Liver (tissue), 9 donors: ENCODE data around the gene PARP3. TPM values are rescaled to one million over a fixed set of nuclear protein-coding genes. Genes with fewer than 3 reads are reported as not detected.

Experiments
- DNase-seq: peaks from one replicate; pipeline ENCODE4 v3.0.0-alpha.2; 2017; ENCODE audit warnings: low spot score
- H3K27ac ChIP-seq, 2 donors: one replicate each; pipeline ENCODE4 v1.7.0; 2013; ENCODE audit warnings: inconsistent platforms in 2 of 2, low read length in 2 of 2, control low read depth in 1 of 2, low read depth in 1 of 2, mild to moderate bottlenecking in 1 of 2
- H3K27me3 ChIP-seq, 4 donors: one replicate each; pipeline versions ENCODE4 v1.6.1 to v1.7.0; 2013; ENCODE audit warnings: low read length in 3 of 4, inconsistent platforms in 1 of 4, mild to moderate bottlenecking in 1 of 4, moderate library complexity in 1 of 4; ENCODE audit not compliant: control insufficient read depth in 4 of 4, insufficient read depth in 4 of 4
- H3K36me3 ChIP-seq, 4 donors: one replicate each; pipeline versions ENCODE4 v1.6.1 to v1.7.0; 2013; ENCODE audit warnings: low read length in 3 of 4, mild to moderate bottlenecking in 3 of 4, low read depth in 1 of 4, moderate library complexity in 1 of 4; ENCODE audit not compliant: control insufficient read depth in 4 of 4, insufficient read depth in 3 of 4
- H3K4me1 ChIP-seq, 4 donors: one replicate each; pipeline versions ENCODE4 v1.6.1 to v1.7.0; 2013; ENCODE audit warnings: low read length in 3 of 4, mild to moderate bottlenecking in 3 of 4, moderate library complexity in 1 of 4; ENCODE audit not compliant: control insufficient read depth in 4 of 4, insufficient read depth in 4 of 4
- H3K4me3 ChIP-seq, 3 donors: one replicate each; pipeline versions ENCODE4 v1.6.1 to v1.7.0; 2013; ENCODE audit warnings: low read length in 3 of 3, control low read depth in 1 of 3, low read depth in 1 of 3, mild to moderate bottlenecking in 1 of 3
- H3K9ac ChIP-seq, 2 donors: one replicate each; pipeline ENCODE4 v1.7.0; 2013; ENCODE audit warnings: low read length in 2 of 2, mild to moderate bottlenecking in 2 of 2, moderate library complexity in 2 of 2, control low read depth in 1 of 2, low read depth in 1 of 2
- H3K9me3 ChIP-seq, 4 donors: one replicate each; pipeline versions ENCODE4 v1.6.1 to v1.7.0; 2013; ENCODE audit warnings: low read length in 3 of 4; ENCODE audit not compliant: control insufficient read depth in 4 of 4
- EGR1 ChIP-seq, 2 donors: IDR thresholded peaks; 2 replicates each; pipeline ENCODE4 v1.6.1; 2016 to 2018; ENCODE audit warnings: antibody characterized with exemption in 2 of 2, low read depth in 2 of 2
- FOXA2 ChIP-seq: IDR thresholded peaks from 2 replicates; pipeline ENCODE4 v1.6.1; 2016; ENCODE audit warnings: antibody characterized with exemption
- HNF4A ChIP-seq, 2 donors: conservative IDR thresholded peaks; 2 replicates each; pipeline ENCODE4 v1.6.1; 2016; ENCODE audit warnings: antibody characterized with exemption in 2 of 2, mild to moderate bottlenecking in 2 of 2
- HNF4G ChIP-seq: IDR thresholded peaks from 2 replicates; pipeline ENCODE4 v1.6.1; 2016; ENCODE audit warnings: antibody characterized with exemption
- JUND ChIP-seq, 2 donors: IDR thresholded peaks; 2 replicates each; pipeline ENCODE4 v1.6.1; 2016; ENCODE audit warnings: antibody characterized with exemption in 2 of 2
- NR2F2 ChIP-seq: IDR thresholded peaks from 2 replicates; pipeline ENCODE4 v1.6.1; 2016; ENCODE audit warnings: antibody characterized with exemption
- RAD21 ChIP-seq, 2 donors: IDR thresholded peaks; 2 replicates each; pipeline ENCODE4 v1.6.1; 2016; ENCODE audit warnings: antibody characterized with exemption in 2 of 2, mild to moderate bottlenecking in 2 of 2
- RXRA ChIP-seq, 2 donors: IDR thresholded peaks; 2 replicates each; pipeline ENCODE4 v1.6.1; 2017 to 2018; ENCODE audit warnings: antibody characterized with exemption in 2 of 2, mild to moderate bottlenecking in 1 of 2
- SP1 ChIP-seq: IDR thresholded peaks from 2 replicates; pipeline ENCODE4 v1.6.1; 2018; ENCODE audit warnings: antibody characterized with exemption, mild to moderate bottlenecking
- TAF1 ChIP-seq: conservative IDR thresholded peaks from 2 replicates; pipeline ENCODE4 v1.6.1; 2016; ENCODE audit warnings: antibody characterized with exemption, mild to moderate bottlenecking
- YY1 ChIP-seq: IDR thresholded peaks from 2 replicates; pipeline ENCODE4 v1.6.1; 2016; ENCODE audit warnings: antibody characterized with exemption, mild to moderate bottlenecking
- WGBS: extraction: QIAGEN DNeasy Blood & Tissue Kit; methylation state at CpG from one replicate; pipeline ENCODE4 v1.1.7; 2013; 5-methylcytosine and 5-hydroxymethylcytosine counted together
- polyA plus RNA-seq, 2 donors: library from polyadenylated mRNA; stranded (reverse) in 1 of 2; unstranded in 1 of 2; fragments of 200-250 nt in 1 of 2; fragments of >200 nt in 1 of 2; fragmentation: Nextera tagmentation in 1 of 2; extraction: Ambion mirVana in 1 of 2; gene quantifications; one replicate each; pipeline versions ENCODE4 v1.2.1 to v1.2.3, GENCODE V29; 2013 to 2015
- total RNA-seq, 2 donors: library from RNA; depleted of rRNA; stranded (reverse); fragments of >200 nt; gene quantifications; one replicate each; pipeline ENCODE4 v1.2.3, GENCODE V29; 2014
- TF ChIP-seq, protein P1 (sequence below): IDR thresholded peaks from 2 replicates; pipeline ENCODE4 v1.6.1; 2016; ENCODE audit warnings: antibody characterized with exemption, mild to moderate bottlenecking
- TF ChIP-seq, protein P2 (sequence below): fragments of 150-350 bp; IDR thresholded peaks from 2 replicates; pipeline ENCODE4 v1.5.1; 2017; ENCODE audit warnings: improper control_type of control experiment, low read depth, low read length; ENCODE audit not compliant: missing input control
- TF ChIP-seq, protein P3 (sequence below): IDR thresholded peaks from 2 replicates; pipeline ENCODE4 v1.6.1; 2016; ENCODE audit warnings: antibody characterized with exemption
- TF ChIP-seq, protein P4 (sequence below): IDR thresholded peaks from 2 replicates; pipeline ENCODE4 v1.6.1; 2016; ENCODE audit warnings: antibody characterized with exemption
- donor health status: healthy.
- donor health status: healthy.
- donor health status: healthy.
- donor health status: healthy.
- donor health status: healthy.

The PARP3 gene
- total and polyA plus RNA-seq, 4 donors, result 1.5 to 21.4 (median 12.7) TPM

DNA sequence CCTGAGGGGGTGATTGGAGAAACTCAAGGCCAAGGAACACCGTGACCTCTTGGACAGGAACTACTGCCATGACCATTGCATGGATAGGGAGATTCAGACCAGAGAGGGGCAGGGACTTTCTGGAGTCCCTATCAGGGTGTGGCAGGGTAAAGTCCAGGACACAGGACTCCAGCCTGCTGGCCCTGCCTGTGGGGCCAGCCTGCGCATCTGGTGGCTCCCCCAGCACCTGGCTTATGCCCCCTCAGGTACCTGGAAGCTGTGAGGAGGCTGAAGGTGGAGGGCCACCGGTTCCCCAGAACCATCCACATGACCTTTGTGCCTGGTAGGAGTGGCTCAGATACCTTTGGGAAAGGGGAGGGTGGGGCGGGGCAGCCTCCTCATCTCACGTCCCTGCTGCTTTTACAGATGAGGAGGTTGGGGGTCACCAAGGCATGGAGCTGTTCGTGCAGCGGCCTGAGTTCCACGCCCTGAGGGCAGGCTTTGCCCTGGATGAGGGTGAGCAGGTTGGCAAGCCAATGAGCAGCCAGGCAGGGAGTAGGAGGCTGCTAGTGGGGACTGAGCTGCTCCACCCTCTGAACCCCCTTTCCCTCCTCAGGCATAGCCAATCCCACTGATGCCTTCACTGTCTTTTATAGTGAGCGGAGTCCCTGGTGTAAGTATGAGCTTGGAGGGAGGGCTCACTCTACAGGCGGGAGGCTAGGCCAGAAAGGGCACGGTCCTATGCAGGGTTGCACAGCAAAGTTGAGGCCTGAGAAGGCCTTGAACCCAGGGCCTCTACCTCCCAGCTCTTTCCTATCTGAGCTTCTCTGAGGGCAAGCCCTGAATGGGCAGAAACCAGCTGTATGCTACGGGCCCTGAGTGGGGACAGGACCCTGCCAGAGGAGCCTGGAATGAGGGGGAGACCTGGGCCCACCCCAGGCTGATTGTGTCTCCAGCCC is 44.1 kb downstream of the PARP3 start:
- 80% methylated on average over 12 of the region's 12 CpGs for WGBS
- Histone ChIP-seq H3K9ac (no peak overlapping the region), H3K4me3 (no peak overlapping the region), H3K36me3 (peaks cover 0 to 6% (median 4%) of the 10 kb centered on the region in 4 donors), H3K4me1 (peaks cover 5 to 38% (median 23%) of the 10 kb centered on the region in 4 donors), H3K9me3 (no peaks in the 10 kb centered on the region), H3K27me3 (no peaks in the 10 kb centered on the region), H3K27ac (no peak overlapping the region)
- DNase-seq, result no peak
- TF ChIP-seq, protein P1, sequence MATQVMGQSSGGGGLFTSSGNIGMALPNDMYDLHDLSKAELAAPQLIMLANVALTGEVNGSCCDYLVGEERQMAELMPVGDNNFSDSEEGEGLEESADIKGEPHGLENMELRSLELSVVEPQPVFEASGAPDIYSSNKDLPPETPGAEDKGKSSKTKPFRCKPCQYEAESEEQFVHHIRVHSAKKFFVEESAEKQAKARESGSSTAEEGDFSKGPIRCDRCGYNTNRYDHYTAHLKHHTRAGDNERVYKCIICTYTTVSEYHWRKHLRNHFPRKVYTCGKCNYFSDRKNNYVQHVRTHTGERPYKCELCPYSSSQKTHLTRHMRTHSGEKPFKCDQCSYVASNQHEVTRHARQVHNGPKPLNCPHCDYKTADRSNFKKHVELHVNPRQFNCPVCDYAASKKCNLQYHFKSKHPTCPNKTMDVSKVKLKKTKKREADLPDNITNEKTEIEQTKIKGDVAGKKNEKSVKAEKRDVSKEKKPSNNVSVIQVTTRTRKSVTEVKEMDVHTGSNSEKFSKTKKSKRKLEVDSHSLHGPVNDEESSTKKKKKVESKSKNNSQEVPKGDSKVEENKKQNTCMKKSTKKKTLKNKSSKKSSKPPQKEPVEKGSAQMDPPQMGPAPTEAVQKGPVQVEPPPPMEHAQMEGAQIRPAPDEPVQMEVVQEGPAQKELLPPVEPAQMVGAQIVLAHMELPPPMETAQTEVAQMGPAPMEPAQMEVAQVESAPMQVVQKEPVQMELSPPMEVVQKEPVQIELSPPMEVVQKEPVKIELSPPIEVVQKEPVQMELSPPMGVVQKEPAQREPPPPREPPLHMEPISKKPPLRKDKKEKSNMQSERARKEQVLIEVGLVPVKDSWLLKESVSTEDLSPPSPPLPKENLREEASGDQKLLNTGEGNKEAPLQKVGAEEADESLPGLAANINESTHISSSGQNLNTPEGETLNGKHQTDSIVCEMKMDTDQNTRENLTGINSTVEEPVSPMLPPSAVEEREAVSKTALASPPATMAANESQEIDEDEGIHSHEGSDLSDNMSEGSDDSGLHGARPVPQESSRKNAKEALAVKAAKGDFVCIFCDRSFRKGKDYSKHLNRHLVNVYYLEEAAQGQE, result no peak
- TF ChIP-seq HNF4A (conservative IDR thresholded peaks at IDR 0.05) (peak; percentile 66 to 80), SP1 (peak; percentile 35), RXRA (IDR thresholded peaks at IDR 0.05) (peak in 1 of 2 donors; percentile 22), YY1 (no peak)

DNA sequence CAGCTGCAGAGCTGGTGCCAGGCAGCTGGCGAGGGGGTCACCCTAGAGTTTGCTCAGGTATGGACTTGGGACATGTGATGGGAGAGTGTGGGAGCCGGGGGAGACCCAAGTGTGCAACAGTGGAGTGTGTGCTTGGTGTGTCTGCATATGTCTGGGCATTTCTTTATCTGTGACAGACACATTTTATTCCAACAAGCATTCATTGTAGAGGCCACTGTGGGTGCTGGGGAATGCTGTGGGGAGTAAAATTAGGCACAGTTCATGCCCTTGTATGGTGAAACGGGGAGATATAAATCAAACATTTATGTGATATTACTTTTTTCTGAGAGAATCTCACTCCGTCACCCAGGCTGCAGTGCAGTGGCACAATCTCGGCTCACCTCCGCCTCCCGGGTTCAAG is 45.4 kb downstream of the PARP3 start:
- WGBS, result 94% methylated on average over 7 of the region's 7 CpGs

More for the DNA sequence above, 45.4 kb downstream of the PARP3 start:
- Histone ChIP-seq H3K4me1 (peaks cover 5 to 30% (median 19%) of the 10 kb centered on the region in 4 donors), H3K9me3 (no peaks in the 10 kb centered on the region), H3K27ac (no peak overlapping the region), H3K36me3 (peaks cover under 1 to 8% (median 5%) of the 10 kb centered on the region in 4 donors), H3K27me3 (no peaks in the 10 kb centered on the region), H3K4me3 (no peak overlapping the region), H3K9ac (no peak overlapping the region)
- DNase-seq, result no peak
- TF ChIP-seq SP1 (no peak), JUND (IDR thresholded peaks at IDR 0.05) (no peak), HNF4G (no peak), YY1 (no peak), EGR1 (IDR thresholded peaks at IDR 0.05; ENCODE audit: low read depth in 2 of 2) (no peak), HNF4A (conservative IDR thresholded peaks at IDR 0.05) (no peak), TAF1 (no peak), FOXA2 (no peak), RXRA (IDR thresholded peaks at IDR 0.05) (no peak), NR2F2 (no peak), RAD21 (IDR thresholded peaks at IDR 0.05) (no peak)
- TF ChIP-seq, protein P2, sequence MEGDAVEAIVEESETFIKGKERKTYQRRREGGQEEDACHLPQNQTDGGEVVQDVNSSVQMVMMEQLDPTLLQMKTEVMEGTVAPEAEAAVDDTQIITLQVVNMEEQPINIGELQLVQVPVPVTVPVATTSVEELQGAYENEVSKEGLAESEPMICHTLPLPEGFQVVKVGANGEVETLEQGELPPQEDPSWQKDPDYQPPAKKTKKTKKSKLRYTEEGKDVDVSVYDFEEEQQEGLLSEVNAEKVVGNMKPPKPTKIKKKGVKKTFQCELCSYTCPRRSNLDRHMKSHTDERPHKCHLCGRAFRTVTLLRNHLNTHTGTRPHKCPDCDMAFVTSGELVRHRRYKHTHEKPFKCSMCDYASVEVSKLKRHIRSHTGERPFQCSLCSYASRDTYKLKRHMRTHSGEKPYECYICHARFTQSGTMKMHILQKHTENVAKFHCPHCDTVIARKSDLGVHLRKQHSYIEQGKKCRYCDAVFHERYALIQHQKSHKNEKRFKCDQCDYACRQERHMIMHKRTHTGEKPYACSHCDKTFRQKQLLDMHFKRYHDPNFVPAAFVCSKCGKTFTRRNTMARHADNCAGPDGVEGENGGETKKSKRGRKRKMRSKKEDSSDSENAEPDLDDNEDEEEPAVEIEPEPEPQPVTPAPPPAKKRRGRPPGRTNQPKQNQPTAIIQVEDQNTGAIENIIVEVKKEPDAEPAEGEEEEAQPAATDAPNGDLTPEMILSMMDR, result no peak
- TF ChIP-seq, protein P3, sequence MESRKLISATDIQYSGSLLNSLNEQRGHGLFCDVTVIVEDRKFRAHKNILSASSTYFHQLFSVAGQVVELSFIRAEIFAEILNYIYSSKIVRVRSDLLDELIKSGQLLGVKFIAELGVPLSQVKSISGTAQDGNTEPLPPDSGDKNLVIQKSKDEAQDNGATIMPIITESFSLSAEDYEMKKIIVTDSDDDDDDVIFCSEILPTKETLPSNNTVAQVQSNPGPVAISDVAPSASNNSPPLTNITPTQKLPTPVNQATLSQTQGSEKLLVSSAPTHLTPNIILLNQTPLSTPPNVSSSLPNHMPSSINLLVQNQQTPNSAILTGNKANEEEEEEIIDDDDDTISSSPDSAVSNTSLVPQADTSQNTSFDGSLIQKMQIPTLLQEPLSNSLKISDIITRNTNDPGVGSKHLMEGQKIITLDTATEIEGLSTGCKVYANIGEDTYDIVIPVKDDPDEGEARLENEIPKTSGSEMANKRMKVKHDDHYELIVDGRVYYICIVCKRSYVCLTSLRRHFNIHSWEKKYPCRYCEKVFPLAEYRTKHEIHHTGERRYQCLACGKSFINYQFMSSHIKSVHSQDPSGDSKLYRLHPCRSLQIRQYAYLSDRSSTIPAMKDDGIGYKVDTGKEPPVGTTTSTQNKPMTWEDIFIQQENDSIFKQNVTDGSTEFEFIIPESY, result no peak
- TF ChIP-seq, protein P1, result no peak
- TF ChIP-seq, protein P4, sequence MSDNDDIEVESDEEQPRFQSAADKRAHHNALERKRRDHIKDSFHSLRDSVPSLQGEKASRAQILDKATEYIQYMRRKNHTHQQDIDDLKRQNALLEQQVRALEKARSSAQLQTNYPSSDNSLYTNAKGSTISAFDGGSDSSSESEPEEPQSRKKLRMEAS, result no peak
